Measurements from ENCODE around the gene SMS. TPM values are rescaled to one million over a fixed set of nuclear protein-coding genes. Genes with fewer than 3 reads are reported as not detected.

SMS gene
- total RNA-seq, 1 donor from 2014 or later = 139 TPM

- no peak for DNase-seq (ENCODE audit: low spot score)
Observed at GRCh38 chrX:22037225-22037624, 96.7 kb downstream of the SMS start.

DNA sequence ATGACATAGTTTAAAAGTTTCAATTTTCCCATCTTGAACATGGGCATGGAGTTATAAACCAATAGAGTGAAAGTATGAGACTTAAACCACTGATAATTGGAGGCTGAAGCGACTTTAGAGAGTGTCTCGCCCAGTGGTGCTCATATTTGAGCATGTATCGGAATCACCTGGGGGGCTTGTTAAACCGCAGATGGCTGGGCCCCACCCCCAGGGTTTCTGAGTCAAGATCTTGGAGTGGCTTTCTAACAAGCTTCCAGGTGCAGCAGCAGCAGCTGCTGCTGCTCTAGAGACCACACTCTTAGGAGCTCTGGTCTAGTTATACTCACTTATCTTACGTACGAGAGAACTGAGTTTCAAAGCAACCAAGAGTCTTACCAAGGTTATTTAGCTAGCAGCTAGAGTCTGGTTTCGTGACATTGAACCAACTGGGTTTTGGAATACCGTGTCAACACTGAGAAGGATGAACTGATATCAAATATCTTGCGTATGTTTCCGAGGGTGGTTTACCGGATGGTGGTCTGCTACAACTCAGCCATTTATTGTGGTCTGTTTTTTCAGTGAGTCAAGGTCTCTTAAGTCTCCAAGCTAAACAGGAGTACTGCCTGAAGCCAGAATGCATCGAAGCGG is 97.5 kb downstream of the SMS start:
- DNase-seq (ENCODE audit: low spot score) = no peak

DNA sequence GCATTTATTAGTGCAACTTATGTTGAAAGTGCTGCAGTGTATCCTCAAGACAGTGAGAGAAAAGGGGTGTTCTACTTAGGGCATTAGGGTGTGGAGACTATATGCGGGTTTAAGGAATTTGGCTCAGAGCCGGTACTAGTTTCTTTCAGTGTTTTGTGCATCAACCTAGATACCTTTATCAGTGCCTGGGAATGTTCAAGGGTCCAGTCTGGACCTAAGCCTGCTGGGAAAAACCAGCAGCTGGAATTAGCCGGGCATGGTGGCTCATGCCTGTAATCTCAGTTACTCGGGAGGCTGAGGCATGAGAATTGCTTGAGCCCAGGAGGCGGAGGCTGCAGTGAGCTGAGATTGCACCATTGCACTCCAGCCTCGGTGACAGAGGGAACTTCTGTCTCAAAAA is 99.0 kb downstream of the SMS start:
- no peak for DNase-seq (ENCODE audit: low spot score)

GRCh38 chrX:22040184-22040583 is 99.7 kb downstream of the SMS start:
- no peak for DNase-seq (ENCODE audit: low spot score)

GRCh38 chrX:22041907-22042530 is 101.5 kb downstream of the SMS start:
- DNase-seq (ENCODE audit: low spot score) = no peak

- no peak for DNase-seq (ENCODE audit: low spot score)
Observed at GRCh38 chrX:22043872-22044271, 103.4 kb downstream of the SMS start.

Other genes starting within 250 kb of the SMS start
- 0.72 TPM for gene SMPX, start 182.6 kb upstream of the SMS start, total RNA-seq (ENCODE audit: insufficient read depth, low replicate concordance)
- 14.4 TPM for gene MBTPS2, start 101.1 kb upstream of the SMS start, total RNA-seq (ENCODE audit: insufficient read depth, low replicate concordance)
- 2.2 TPM for gene YY2, start 84.7 kb upstream of the SMS start, total RNA-seq (ENCODE audit: insufficient read depth, low replicate concordance)
- 0.24 TPM for gene PHEX, start 91.6 kb downstream of the SMS start, total RNA-seq (ENCODE audit: insufficient read depth, low replicate concordance)

Data from umbilical cord (tissue), 2 donors.